HG03097 (cell line): ENCODE data around the gene LCLAT1.

Source experiments
- ATAC-seq: cut with Tn5 transposase; IDR thresholded peaks from one replicate; pipeline ENCODE4 v1.9.1; 2021; ENCODE audit not compliant: unreplicated experiment, low FRiP score

The LCLAT1 gene

GRCh38 chr2:30447149-30448045, at the start of gene LCLAT1:
Gene LCLAT1 (plus strand): TSS chr2:30447246. CDS start chr2:30525591, 78,345 bp downstream.
- peak; percentile 94 for ATAC-seq

GRCh38 chr2:30398084-30398873, 48.8 kb upstream of the LCLAT1 start:
- ATAC-seq: no peak

- no peak for ATAC-seq
Measured at GRCh38 chr2:30400151-30400954, 46.7 kb upstream of the LCLAT1 start.

- no peak for ATAC-seq
Measured at GRCh38 chr2:30402441-30403182, 44.4 kb upstream of the LCLAT1 start.

- ATAC-seq: no peak
Measured at GRCh38 chr2:30403592-30404312, 43.3 kb upstream of the LCLAT1 start.

- ATAC-seq: no peak
Measured at GRCh38 chr2:30404319-30405259, 42.5 kb upstream of the LCLAT1 start.

- ATAC-seq: no peak
Measured at GRCh38 chr2:30405260-30405605, 41.8 kb upstream of the LCLAT1 start.

- no peak for ATAC-seq
Measured at GRCh38 chr2:30406853-30407252, 40.2 kb upstream of the LCLAT1 start.

- ATAC-seq: no peak
Measured at GRCh38 chr2:30408961-30409387, 38.1 kb upstream of the LCLAT1 start.

- no peak for ATAC-seq
Measured at GRCh38 chr2:30410217-30410616, 36.8 kb upstream of the LCLAT1 start.

GRCh38 chr2:30412047-30412683, 34.9 kb upstream of the LCLAT1 start:
- no peak for ATAC-seq

GRCh38 chr2:30412684-30413570, 34.1 kb upstream of the LCLAT1 start:
- no peak for ATAC-seq

GRCh38 chr2:30414961-30415360, 32.1 kb upstream of the LCLAT1 start:
- no peak for ATAC-seq

GRCh38 chr2:30417253-30417652, 29.8 kb upstream of the LCLAT1 start:
- no peak for ATAC-seq

GRCh38 chr2:30421026-30421603, 25.9 kb upstream of the LCLAT1 start:
- no peak for ATAC-seq

GRCh38 chr2:30421604-30422443, 25.2 kb upstream of the LCLAT1 start:
- ATAC-seq: no peak
